Breast epithelium (tissue), 4 donors: Measurements from ENCODE around the gene PRPF6. TPM values are rescaled to one million over a fixed set of nuclear protein-coding genes. Genes with fewer than 3 reads are reported as not detected.

Source experiments
- DNase-seq, 2 donors: peaks; one replicate each; pipeline ENCODE4 v3.0.0-alpha.2; 2019; ENCODE audit warnings: low spot score in 2 of 2
- H3K27ac ChIP-seq, 2 donors: fragments of 200-600 bp; sonication (generic) in 1 of 2; one replicate each; pipeline ENCODE4 v1.5.1; 2016 to 2019; ENCODE audit warnings: mild to moderate bottlenecking in 1 of 2
- H3K27me3 ChIP-seq, 2 donors: fragments of 200-600 bp; sonication (generic) in 1 of 2; one replicate each; pipeline versions ENCODE4 v1.5.1 to v1.6.0; 2017 to 2019; ENCODE audit warnings: control low read depth in 1 of 2, mild to moderate bottlenecking in 1 of 2
- H3K36me3 ChIP-seq: fragments of 200-600 bp; one replicate; pipeline ENCODE4 v1.5.1; 2019
- H3K4me1 ChIP-seq, 2 donors: fragments of 200-600 bp; sonication (generic); one replicate each; pipeline ENCODE4 v1.5.1; 2016 to 2019; ENCODE audit warnings: control low read depth in 1 of 2
- H3K4me3 ChIP-seq, 3 donors: fragments of 200-600 bp; sonication (generic); 1 replicate in 2 of 3; 2 replicates in 1 of 3; pipeline ENCODE4 v1.5.1; 2016 to 2019; ENCODE audit warnings: mild to moderate bottlenecking in 3 of 3, moderate library complexity in 2 of 3
- H3K9me3 ChIP-seq, 2 donors: fragments of 200-600 bp; sonication (generic) in 1 of 2; one replicate each; pipeline ENCODE4 v1.5.1; 2016 to 2019; ENCODE audit warnings: control low read depth in 1 of 2
- POLR2A ChIP-seq: fragments of 450-650 bp; IDR thresholded peaks from one replicate; pipeline ENCODE4 v1.6.1; 2016; ENCODE audit warnings: antibody characterized with exemption, mild to moderate bottlenecking, moderate library complexity
- POLR2AphosphoS5 ChIP-seq, 3 donors: sonication (generic); formaldehyde crosslinking; IDR thresholded peaks; one replicate each; pipeline ENCODE4 v1.6.1; 2017; ENCODE audit warnings: antibody characterized with exemption in 3 of 3
- intact Hi-C: fragments of 100-400 bp; cut with DNase I; formaldehyde crosslinking; loops from one replicate; pipeline ENCODE4 v1.15.1; 2023; ENCODE audit warnings: low total_unique reads
- total RNA-seq, 3 donors: library from RNA; depleted of rRNA; stranded (reverse); fragments of >200 nt; gene quantifications; one replicate each; pipeline ENCODE4 v1.1.0, GENCODE V29; 2016
- TF ChIP-seq, protein P1 (sequence below), 3 donors: fragments of 450-650 bp; IDR thresholded peaks; one replicate each; pipeline ENCODE4 v1.5.1; 2016 to 2017; ENCODE audit warnings: antibody characterized with exemption in 3 of 3, mild to moderate bottlenecking in 3 of 3, moderate library complexity in 3 of 3

Gene PRPF6
- total RNA-seq, 3 donors from 2014 or later, result 53.9 to 67.5 (median 59.6) TPM

DNA sequence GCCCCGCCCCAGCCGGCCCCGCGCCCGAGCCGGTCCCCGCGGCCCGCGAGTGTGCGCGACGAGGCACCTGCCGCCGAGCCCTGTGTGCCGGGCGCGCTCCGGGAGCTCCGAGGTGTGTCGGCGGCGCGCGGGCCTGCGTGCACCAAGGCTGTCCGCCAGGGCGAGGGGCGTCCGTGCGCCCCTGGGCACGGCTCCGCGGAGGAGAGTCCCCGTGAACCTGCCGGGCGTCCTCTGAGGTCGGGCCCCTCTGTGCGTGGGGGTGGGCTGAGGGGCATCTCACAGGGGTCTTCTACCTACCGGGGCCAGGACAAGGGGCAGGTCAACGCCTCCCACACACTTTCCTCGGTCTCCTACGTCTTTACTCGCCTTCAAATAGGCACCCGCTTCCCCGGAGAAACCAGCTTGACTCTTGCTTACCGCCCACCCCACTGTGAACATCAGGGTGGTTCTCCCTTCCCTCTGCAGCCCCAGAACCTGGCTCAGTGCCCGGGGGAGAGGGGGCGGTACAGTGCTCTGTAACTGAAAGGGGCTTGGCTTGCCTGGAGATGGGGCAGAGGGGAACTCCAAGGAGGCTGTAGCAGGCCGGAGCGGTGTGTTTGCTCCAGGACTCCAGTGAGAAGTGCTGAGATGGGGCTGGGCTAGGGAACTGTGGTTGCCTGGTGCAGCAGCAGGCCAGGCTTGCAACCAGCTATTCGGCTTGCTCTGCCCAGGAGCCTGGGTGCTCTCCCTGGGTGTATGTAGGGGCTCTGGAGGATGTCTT, 1.2 kb upstream of the PRPF6 start, which contains the start of gene SAMD10:
TSS of gene SAMD10 (minus strand) at position 86 of the 760 bp plus-strand sequence. CDS start 175 bp downstream, outside the sequence.
- Histone ChIP-seq H3K9me3 (no peaks in the 10 kb centered on the region), H3K27me3 (no peaks in the 10 kb centered on the region), H3K4me1 (peaks cover 13 to 29% of the 10 kb centered on the region in 2 donors), H3K36me3 (no peaks in the 10 kb centered on the region), H3K27ac (peak within 1 kb of the TSS; percentile 85 to 92), H3K4me3 (peak within 1 kb of the TSS; percentile 81 to 99 (median 85))
- TF ChIP-seq, protein P1, sequence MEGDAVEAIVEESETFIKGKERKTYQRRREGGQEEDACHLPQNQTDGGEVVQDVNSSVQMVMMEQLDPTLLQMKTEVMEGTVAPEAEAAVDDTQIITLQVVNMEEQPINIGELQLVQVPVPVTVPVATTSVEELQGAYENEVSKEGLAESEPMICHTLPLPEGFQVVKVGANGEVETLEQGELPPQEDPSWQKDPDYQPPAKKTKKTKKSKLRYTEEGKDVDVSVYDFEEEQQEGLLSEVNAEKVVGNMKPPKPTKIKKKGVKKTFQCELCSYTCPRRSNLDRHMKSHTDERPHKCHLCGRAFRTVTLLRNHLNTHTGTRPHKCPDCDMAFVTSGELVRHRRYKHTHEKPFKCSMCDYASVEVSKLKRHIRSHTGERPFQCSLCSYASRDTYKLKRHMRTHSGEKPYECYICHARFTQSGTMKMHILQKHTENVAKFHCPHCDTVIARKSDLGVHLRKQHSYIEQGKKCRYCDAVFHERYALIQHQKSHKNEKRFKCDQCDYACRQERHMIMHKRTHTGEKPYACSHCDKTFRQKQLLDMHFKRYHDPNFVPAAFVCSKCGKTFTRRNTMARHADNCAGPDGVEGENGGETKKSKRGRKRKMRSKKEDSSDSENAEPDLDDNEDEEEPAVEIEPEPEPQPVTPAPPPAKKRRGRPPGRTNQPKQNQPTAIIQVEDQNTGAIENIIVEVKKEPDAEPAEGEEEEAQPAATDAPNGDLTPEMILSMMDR (IDR thresholded peaks at IDR 0.05), result peak in 1 of 3 donors; percentile 51
- no peak for TF ChIP-seq POLR2AphosphoS5 (IDR thresholded peaks at IDR 0.05)
- DNase-seq, result no peak
- intact Hi-C loops, result loop anchor here (10.0 kb wide), 1 partner anchor 85 kb away; the partner anchor contains the start of gene DNAJC5

DNA sequence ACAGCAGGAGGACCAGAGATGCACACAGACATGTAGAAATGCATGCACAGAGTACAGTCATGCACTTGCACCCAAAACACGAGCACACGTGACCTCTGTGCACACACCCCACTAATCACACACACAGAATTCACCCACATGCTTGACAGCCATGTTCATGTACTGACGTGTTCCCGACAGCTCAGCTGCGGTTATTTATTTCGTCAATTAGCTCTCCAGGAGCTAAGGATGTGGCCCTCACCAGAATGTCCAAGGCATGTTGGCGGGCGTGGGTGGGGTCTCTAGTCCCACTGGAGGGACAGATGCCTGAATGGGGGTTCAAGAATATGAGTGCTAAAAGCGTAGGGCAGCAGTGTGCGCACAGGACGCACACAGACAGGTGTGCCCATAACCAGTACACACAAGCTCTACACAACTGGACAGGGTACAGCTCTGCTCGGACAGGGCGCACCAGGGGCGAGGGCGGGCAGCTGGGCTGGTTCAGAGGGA, 571 bp upstream of the PRPF6 start:
- Histone ChIP-seq H3K4me1 (peaks cover 13 to 29% of the 10 kb centered on the region in 2 donors), H3K9me3 (no peaks in the 10 kb centered on the region), H3K36me3 (no peaks in the 10 kb centered on the region), H3K27ac (peak overlapping the region; percentile 85 to 92), H3K4me3 (peak overlapping the region; percentile 81 to 99 (median 85)), H3K27me3 (no peaks in the 10 kb centered on the region)
- intact Hi-C loops, result no loop called here
- no peak for TF ChIP-seq POLR2AphosphoS5 (IDR thresholded peaks at IDR 0.05)
- TF ChIP-seq, protein P1 (IDR thresholded peaks at IDR 0.05), result no peak
- no peak for TF ChIP-seq POLR2A
- no peak for DNase-seq

DNA sequence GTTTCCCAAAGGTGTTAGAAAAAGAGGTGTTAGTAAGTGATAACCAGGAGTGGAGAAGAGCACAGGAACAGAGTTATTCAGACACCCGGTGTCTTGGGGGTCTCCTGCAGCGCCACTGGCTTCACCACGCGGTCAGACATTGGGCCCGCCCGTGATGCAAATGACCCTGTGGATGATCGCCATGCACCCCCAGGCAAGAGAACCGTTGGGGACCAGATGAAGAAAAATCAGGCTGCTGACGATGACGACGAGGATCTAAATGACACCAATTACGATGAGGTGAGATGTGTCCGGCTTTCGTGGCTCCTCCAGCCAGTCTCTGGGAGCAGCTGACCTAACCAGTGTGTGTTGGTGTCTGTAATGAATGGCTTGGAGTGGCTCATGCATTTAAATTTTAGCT, 2.0 kb downstream of the PRPF6 start:
- no peaks in the 10 kb centered on the region for H3K9me3 ChIP-seq
- no peaks in the 10 kb centered on the region for H3K36me3 ChIP-seq
- TF ChIP-seq POLR2A (no peak), POLR2AphosphoS5 (IDR thresholded peaks at IDR 0.05) (no peak)
- TF ChIP-seq, protein P1 (IDR thresholded peaks at IDR 0.05), result no peak
- no peaks in the 10 kb centered on the region for H3K27me3 ChIP-seq
- DNase-seq, result no peak
- no peak overlapping the region for H3K27ac ChIP-seq
- H3K4me3 ChIP-seq, result no peak overlapping the region
- intact Hi-C loops, result no loop called here
- peaks cover 13 to 29% of the 10 kb centered on the region in 2 donors for H3K4me1 ChIP-seq

DNA sequence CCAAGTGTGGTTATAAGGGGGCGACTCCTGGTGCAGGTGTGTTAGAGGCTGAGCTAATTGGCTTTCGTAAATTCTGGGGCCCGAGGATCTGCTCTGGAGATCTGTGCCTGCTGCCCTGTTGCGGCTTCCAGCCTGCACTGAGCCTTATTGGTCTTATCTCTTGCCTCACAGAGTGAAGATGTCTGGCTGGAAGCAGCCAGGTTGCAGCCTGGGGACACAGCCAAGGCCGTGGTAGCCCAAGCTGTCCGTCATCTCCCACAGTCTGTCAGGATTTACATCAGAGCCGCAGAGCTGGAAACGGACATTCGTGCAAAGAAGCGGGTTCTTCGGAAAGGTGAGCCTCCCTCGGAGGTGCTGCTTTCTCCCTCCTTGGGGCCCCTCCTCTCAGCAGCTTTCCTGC, 20.0 kb downstream of the PRPF6 start:
- Histone ChIP-seq H3K9me3 (no peaks in the 10 kb centered on the region), H3K36me3 (peaks cover 5% of the 10 kb centered on the region), H3K27ac (no peak overlapping the region), H3K27me3 (no peaks in the 10 kb centered on the region), H3K4me1 (no peaks in the 10 kb centered on the region), H3K4me3 (no peak overlapping the region)
- TF ChIP-seq POLR2AphosphoS5 (IDR thresholded peaks at IDR 0.05), result no peak
- TF ChIP-seq, protein P1 (IDR thresholded peaks at IDR 0.05), result no peak
- TF ChIP-seq POLR2A, result no peak
- intact Hi-C loops, result no loop called here
- DNase-seq, result no peak

DNA sequence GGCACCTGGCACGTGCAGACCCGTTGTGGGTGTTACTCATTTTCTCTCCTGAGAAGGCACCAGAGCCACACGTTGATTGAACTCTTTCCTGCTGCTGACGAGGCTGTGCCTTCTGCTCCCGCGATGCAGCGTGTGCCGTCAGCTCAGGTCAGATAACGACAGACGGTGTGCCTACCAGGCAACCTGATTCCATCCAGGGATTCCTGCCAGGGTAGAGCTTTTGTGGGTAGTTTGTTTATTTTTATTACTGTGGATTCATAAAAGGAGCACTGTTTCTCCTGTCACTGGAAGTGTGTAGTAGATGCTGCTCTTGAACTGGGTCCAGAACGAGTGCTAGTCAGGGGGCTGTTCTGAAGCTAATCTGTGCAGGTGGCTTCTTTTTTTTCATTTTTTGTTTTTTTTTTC, 20.7 kb downstream of the PRPF6 start:
- TF ChIP-seq POLR2AphosphoS5 (IDR thresholded peaks at IDR 0.05) (no peak), POLR2A (no peak)
- TF ChIP-seq, protein P1 (IDR thresholded peaks at IDR 0.05), result no peak
- peaks cover 5% of the 10 kb centered on the region for H3K36me3 ChIP-seq
- H3K4me1 ChIP-seq, result no peaks in the 10 kb centered on the region
- H3K9me3 ChIP-seq, result no peaks in the 10 kb centered on the region
- no peaks in the 10 kb centered on the region for H3K27me3 ChIP-seq
- no peak for DNase-seq
- intact Hi-C loops, result no loop called here
- no peak overlapping the region for H3K27ac ChIP-seq
- H3K4me3 ChIP-seq, result no peak overlapping the region
